IMR-90 (cell line): ENCODE data around the gene DAB2. TPM values are rescaled to one million over a fixed set of nuclear protein-coding genes. Genes with fewer than 3 reads are reported as not detected.

Experiments used
- ATAC-seq: fragments of 200-7000 bp; cut with Tn5 transposase; 2 replicates; pipeline ENCODE4 v1.9.1; 2020; ENCODE audit warnings: low read depth, mild to moderate bottlenecking, moderate library complexity
- BruUV-seq: library from RNA; stranded (reverse); fragments of 400-500 nt; replicated peaks from 2 replicates; lab custom pipeline; 2021; lab: Mats Ljungman, UMichigan
- CTCF ChIA-PET: fragments of 300-600 bp; formaldehyde crosslinking; extraction: SDS; loops from one replicate; lab custom pipeline; 2021; ENCODE audit warnings: antibody characterized with exemption; lab: Yijun Ruan, JAX
- POLR2A ChIA-PET: fragments of 300-600 bp; sonication (Branson Sonifier 250); formaldehyde crosslinking; loops from one replicate; lab custom pipeline; 2022; ENCODE audit warnings: antibody characterized with exemption; ENCODE audit not compliant: unreplicated experiment; lab: Charles Lee
- DNase-seq: peaks from one replicate; pipeline ENCODE4 v3.0.0; 2013
- H2AFZ ChIP-seq: replicated peaks from 2 replicates; pipeline ENCODE3; 2013; ENCODE audit warnings: low read length, mild to moderate bottlenecking; ENCODE audit not compliant: poor library complexity
- H2AK5ac ChIP-seq: 2 replicates; pipeline ENCODE4 v1.6.1; 2013; ENCODE audit warnings: low read depth, low read length, inconsistent platforms
- H2AK9ac ChIP-seq: replicated peaks from 2 replicates; pipeline ENCODE3; 2013; ENCODE audit warnings: mild to moderate bottlenecking, low read depth, low read length, moderate library complexity; ENCODE audit not compliant: poor library complexity
- H2BK120ac ChIP-seq: 2 replicates; pipeline ENCODE4 v1.6.1; 2013; ENCODE audit warnings: low read depth, low read length, inconsistent platforms
- H2BK15ac ChIP-seq: 3 replicates; pipeline ENCODE4 v1.6.1; 2013; ENCODE audit warnings: low read depth, low read length, inconsistent platforms
- H2BK20ac ChIP-seq: 2 replicates; pipeline ENCODE4 v1.6.1; 2013; ENCODE audit warnings: low read depth, mild to moderate bottlenecking, inconsistent platforms, low read length, moderate library complexity
- H2BK5ac ChIP-seq: 2 replicates; pipeline ENCODE4 v1.6.1; 2013; ENCODE audit warnings: mild to moderate bottlenecking, low read depth, low read length, inconsistent platforms; ENCODE audit not compliant: poor library complexity, severe bottlenecking
- H3K14ac ChIP-seq: replicated peaks from 2 replicates; pipeline ENCODE4 v1.6.1; 2013; ENCODE audit warnings: low read depth, low read length, inconsistent platforms
- H3K18ac ChIP-seq: 2 replicates; pipeline ENCODE4 v1.6.1; 2013; ENCODE audit warnings: low read depth, low read length, control low read depth
- H3K23ac ChIP-seq: 2 replicates; pipeline ENCODE4 v1.6.1; 2013; ENCODE audit warnings: low read depth, low read length, inconsistent platforms
- H3K27ac ChIP-seq: 2 replicates; pipeline ENCODE4 v1.5.1; 2013; ENCODE audit warnings: mild to moderate bottlenecking, control low read depth, low read length; ENCODE audit not compliant: insufficient read depth
- H3K27me3 ChIP-seq: 2 replicates; pipeline ENCODE4 v1.6.1; 2013; ENCODE audit warnings: low read length; ENCODE audit not compliant: control insufficient read depth, insufficient read depth
- H3K36me3 ChIP-seq: 2 replicates; pipeline ENCODE4 v1.6.1; 2013; ENCODE audit warnings: low read length, mixed read lengths; ENCODE audit not compliant: control insufficient read depth, insufficient read depth
- H3K4ac ChIP-seq: 2 replicates; pipeline ENCODE4 v1.6.1; 2013; ENCODE audit warnings: low read depth, low read length, inconsistent platforms
- H3K4me1 ChIP-seq: 2 replicates; pipeline ENCODE4 v1.6.1; 2013; ENCODE audit warnings: low read length, mixed read lengths; ENCODE audit not compliant: control insufficient read depth, insufficient read depth
- H3K4me2 ChIP-seq: 2 replicates; pipeline ENCODE4 v1.6.1; 2013; ENCODE audit warnings: low read depth, mild to moderate bottlenecking, control low read depth, low read length, moderate library complexity
- H3K4me3 ChIP-seq: 2 replicates; pipeline ENCODE4 v1.5.1; 2013; ENCODE audit warnings: low read depth, mild to moderate bottlenecking, control low read depth, low read length, moderate library complexity; ENCODE audit not compliant: insufficient read depth
- H3K56ac ChIP-seq: 2 replicates; pipeline ENCODE4 v1.6.1; 2013; ENCODE audit warnings: low read length, inconsistent platforms; ENCODE audit not compliant: insufficient read depth; ENCODE audit errors: extremely low read depth
- H3K79me1 ChIP-seq, 2 experiments: 2 replicates each; pipeline ENCODE4 v1.6.1; 2013; ENCODE audit warnings: low read length in 2 of 2, inconsistent platforms in 1 of 2, low read depth in 1 of 2
- H3K9ac ChIP-seq: 2 replicates; pipeline ENCODE4 v1.6.1; 2013; ENCODE audit warnings: low read depth, low read length, control low read depth
- H3K9me1 ChIP-seq: 2 replicates; pipeline ENCODE4 v1.6.1; 2013; ENCODE audit warnings: low read length, inconsistent platforms; ENCODE audit not compliant: insufficient read depth
- H3K9me3 ChIP-seq: 2 replicates; pipeline ENCODE4 v1.6.1; 2013; ENCODE audit warnings: low read length; ENCODE audit not compliant: control insufficient read depth, insufficient read depth
- H4K20me1 ChIP-seq: 2 replicates; pipeline ENCODE4 v1.6.1; 2013; ENCODE audit warnings: low read length, inconsistent platforms; ENCODE audit not compliant: insufficient read depth
- H4K5ac ChIP-seq: 2 replicates; pipeline ENCODE4 v1.6.1; 2013; ENCODE audit warnings: mild to moderate bottlenecking, low read depth, low read length, control low read depth
- H4K8ac ChIP-seq, 2 experiments: 2 replicates each; pipeline ENCODE4 v1.6.1; 2013; ENCODE audit warnings: low read depth in 2 of 2, low read length in 2 of 2, control low read depth in 1 of 2, inconsistent platforms in 1 of 2
- H4K91ac ChIP-seq: 2 replicates; pipeline ENCODE4 v1.6.1; 2013; ENCODE audit warnings: low read depth, low read length, inconsistent platforms; ENCODE audit not compliant: insufficient read depth
- BHLHE40 ChIP-seq: fragments of 150-350 bp; IDR thresholded peaks from 2 replicates; pipeline ENCODE4 v1.6.1; 2016; ENCODE audit warnings: mild to moderate bottlenecking, low read depth, low read length
- CEBPB ChIP-seq: IDR thresholded peaks from 2 replicates; pipeline ENCODE4 v1.6.1; 2012; ENCODE audit warnings: low read depth, low read length, improper control_type of control experiment
- CHD1 ChIP-seq: IDR thresholded peaks from 2 replicates; pipeline ENCODE4 v1.6.1; 2012; ENCODE audit warnings: low read depth, low read length, improper control_type of control experiment
- MAFK ChIP-seq: IDR thresholded peaks from 2 replicates; pipeline ENCODE4 v1.6.1; 2012; ENCODE audit warnings: low read depth, low read length, improper control_type of control experiment
- MXI1 ChIP-seq: IDR thresholded peaks from 2 replicates; pipeline ENCODE4 v1.6.1; 2012; ENCODE audit warnings: low read depth, mild to moderate bottlenecking, low read length, moderate library complexity, borderline replicate concordance
- NFE2L2 ChIP-seq: fragments of 150-350 bp; IDR thresholded peaks from 2 replicates; pipeline ENCODE4 v1.6.1; 2016; ENCODE audit warnings: low read depth, mild to moderate bottlenecking, low read length
- POLR2A ChIP-seq: IDR thresholded peaks from 2 replicates; pipeline ENCODE4 v1.6.1; 2012; ENCODE audit warnings: mild to moderate bottlenecking, low read depth, low read length
- SMC3 ChIP-seq: fragments of 150-350 bp; IDR thresholded peaks from 2 replicates; pipeline ENCODE4 v1.6.1; 2016; ENCODE audit warnings: low read depth, mild to moderate bottlenecking, antibody characterized with exemption, low read length, moderate library complexity
- dilution Hi-C: fragments of 300-500 bp; cut with HindIII; formaldehyde crosslinking; loops from one replicate; pipeline ENCODE4 v1.14.3; 2018; ENCODE audit warnings: low sequenced_read_pairs; ENCODE audit not compliant: unreplicated experiment
- in situ Hi-C: fragments of 300-500 bp; cut with MboI; formaldehyde crosslinking; loops from 3 replicates; pipeline ENCODE4 v1.14.3; 2019; ENCODE audit warnings: low sequenced_read_pairs, inconsistent platforms, mixed read lengths
- intact Hi-C: fragments of 100-400 bp; cut with micrococcal nuclease; formaldehyde crosslinking; loops from 2 replicates; pipeline ENCODE4 v1.10.0; 2022
- polyA plus RNA-seq, 3 experiments: library from polyadenylated mRNA; depleted of rRNA; stranded (reverse); fragments of >200 nt; gene quantifications; 2 replicates each; pipeline ENCODE4 v1.2.3, GENCODE V29; 2012; ENCODE audit warnings: low replicate concordance in 1 of 3
- total RNA-seq: library from RNA; depleted of rRNA; stranded (reverse); fragments of >200 nt; gene quantifications from 2 replicates; pipeline ENCODE4 v1.2.3, GENCODE V29; 2012
- TF ChIP-seq, protein P1 (sequence below): fragments of 150-350 bp; IDR thresholded peaks from 2 replicates; pipeline ENCODE4 v1.6.1; 2016; ENCODE audit warnings: low read depth, mild to moderate bottlenecking, low read length, moderate library complexity, borderline replicate concordance

DAB2 gene
- total and polyA plus RNA-seq, 2 of the 4 experiments (the other 2 are of a cell fraction) = 50.0 to 101 TPM

- intact Hi-C loops (no loop called here), dilution Hi-C loops (no loop called here), in situ Hi-C loops (no loop called here)
- Histone ChIP-seq H2AK5ac (peak overlapping the region; percentile 53; the same call in 1 of the 2 replicates), H4K91ac (no peak overlapping the region), H4K8ac (peak overlapping the region in 1 of 2 experiments; percentile 21; a peak in 1 of 4 replicates), H2BK5ac (no peak overlapping the region), H2AFZ (no peak overlapping the region), H2BK15ac (peak overlapping the region; percentile 28; the same call in 1 of the 3 replicates), H3K4me1 (peaks cover 7% of the 10 kb centered on the region), H3K4me3 (no peak overlapping the region), H2BK120ac (no peak overlapping the region; the same call in 1 of the 2 replicates), H2BK20ac (peak overlapping the region; percentile 78), H3K56ac (no peak overlapping the region; the same call in 1 of the 2 replicates), H2AK9ac (no peak overlapping the region), H3K14ac (no peak overlapping the region), H3K27ac (no peak overlapping the region), H3K4ac (no peak overlapping the region), H3K9me3 (no peaks in the 10 kb centered on the region), H3K18ac (peak overlapping the region; percentile 68; the same call in 1 of the 2 replicates), H3K9me1 (0 out of 2 replicates have a peak, but pooled peaks cover 2% of the 10 kb centered on the region), H3K27me3 (no peaks in the 10 kb centered on the region), H4K20me1 (no peaks in the 10 kb centered on the region), H3K9ac (no peak overlapping the region), H3K23ac (0 out of 2 replicates have a peak overlapping the region, but pooled peaks have one; percentile 48), H3K36me3 (no peaks in the 10 kb centered on the region), H3K79me1 (no peaks in the 10 kb centered on the region), H4K5ac (peak overlapping the region; percentile 72; the same call in 1 of the 2 replicates), H3K4me2 (no peak overlapping the region; the same call in 1 of the 2 replicates)
- no peak for TF ChIP-seq CHD1
- TF ChIP-seq SMC3 = no peak
- TF ChIP-seq, protein P1, sequence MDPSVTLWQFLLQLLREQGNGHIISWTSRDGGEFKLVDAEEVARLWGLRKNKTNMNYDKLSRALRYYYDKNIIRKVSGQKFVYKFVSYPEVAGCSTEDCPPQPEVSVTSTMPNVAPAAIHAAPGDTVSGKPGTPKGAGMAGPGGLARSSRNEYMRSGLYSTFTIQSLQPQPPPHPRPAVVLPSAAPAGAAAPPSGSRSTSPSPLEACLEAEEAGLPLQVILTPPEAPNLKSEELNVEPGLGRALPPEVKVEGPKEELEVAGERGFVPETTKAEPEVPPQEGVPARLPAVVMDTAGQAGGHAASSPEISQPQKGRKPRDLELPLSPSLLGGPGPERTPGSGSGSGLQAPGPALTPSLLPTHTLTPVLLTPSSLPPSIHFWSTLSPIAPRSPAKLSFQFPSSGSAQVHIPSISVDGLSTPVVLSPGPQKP = no peak
- TF ChIP-seq CEBPB = no peak
- TF ChIP-seq MAFK = no peak
- no peak for TF ChIP-seq BHLHE40
- TF ChIP-seq MXI1 = no peak
- no peak for TF ChIP-seq NFE2L2
- TF ChIP-seq POLR2A = no peak
- no TSS peak for BruUV-seq
- ATAC-seq (no peak; the same call in 1 of the 2 replicates), DNase-seq (no peak)
- CTCF ChIA-PET = interaction anchor here (1.5 kb wide), 1 partner anchor 59 kb away, joined by 4 read pairs; no protein-coding TSS in a partner anchor
- POLR2A ChIA-PET = no interaction called here
These were observed 35.1 kb upstream of the DAB2 start for GRCh38 chr5:39459907-39460306.
